Fibroblast of the aortic adventitia (primary cell): ENCODE results near the gene IQCE. TPM values are rescaled to one million over a fixed set of nuclear protein-coding genes. Genes with fewer than 3 reads are reported as not detected.

ENCODE experiments used
- DNase-seq: peaks from one replicate; pipeline ENCODE4 v3.0.0-alpha.2; 2010; ENCODE audit warnings: low read depth
- H3K4me3 ChIP-seq: 2 replicates; pipeline ENCODE4 v1.5.1; 2011; ENCODE audit warnings: low read depth, mild to moderate bottlenecking, control low read depth, low read length, moderate library complexity
- CTCF ChIP-seq: IDR thresholded peaks from 2 replicates; pipeline ENCODE4 v1.5.1; 2011; ENCODE audit warnings: mild to moderate bottlenecking, low read length, control low read depth, inconsistent platforms; ENCODE audit not compliant: insufficient read depth
- total RNA-seq: library from RNA; depleted of rRNA; stranded (reverse); fragments of >200 nt; gene quantifications from 2 replicates; pipeline ENCODE4 v1.2.3, GENCODE V29; 2012; ENCODE audit warnings: low replicate concordance

IQCE gene
- total RNA-seq, 1 donor = 14.0 TPM

- DNase-seq = no peak
- TF ChIP-seq CTCF = no peak
- no peak overlapping the region for H3K4me3 ChIP-seq
Observed at GRCh38 chr7:2596464-2597272, 37.9 kb downstream of the IQCE start.

- no peak for DNase-seq
- H3K4me3 ChIP-seq = no peak overlapping the region
- TF ChIP-seq CTCF = no peak
Observed at GRCh38 chr7:2597273-2597640, 38.5 kb downstream of the IQCE start.

- TF ChIP-seq CTCF = no peak
- DNase-seq = no peak
- H3K4me3 ChIP-seq = no peak overlapping the region
Observed at GRCh38 chr7:2598154-2598823, 39.5 kb downstream of the IQCE start.

GRCh38 chr7:2601065-2601464, 42.3 kb downstream of the IQCE start:
- no peak for DNase-seq
- H3K4me3 ChIP-seq = no peak overlapping the region
- TF ChIP-seq CTCF = no peak

GRCh38 chr7:2601907-2602306, 43.1 kb downstream of the IQCE start:
- no peak for DNase-seq
- no peak overlapping the region for H3K4me3 ChIP-seq
- TF ChIP-seq CTCF = no peak

- no peak for DNase-seq
Observed at GRCh38 chr7:2602406-2603043, 43.7 kb downstream of the IQCE start.

More at GRCh38 chr7:2602406-2603043, 43.7 kb downstream of the IQCE start:
- no peak for TF ChIP-seq CTCF
- no peak overlapping the region for H3K4me3 ChIP-seq
